T-helper 2 cell treated with Interferon-gamma antibody and Interleukin-4, amounts not matched to agents 100 ng/mL and 5 ng/mL, for 36 hours (primary cell): ENCODE measurements around the gene SESN3. TPM values are rescaled to one million over a fixed set of nuclear protein-coding genes. Genes with fewer than 3 reads are reported as not detected.
"Not testable (repeated sequence)": the region's sequence is repeated elsewhere in the genome, so short reads cannot be mapped to it uniquely, and the experiment has no call there.

Experiments used
- intact Hi-C: fragments of 100-400 bp; cut with micrococcal nuclease; formaldehyde crosslinking; loops from one replicate; pipeline ENCODE4 v1.15.1; 2023
- total RNA-seq: library from RNA; stranded (reverse); gene quantifications from 2 replicates; pipeline ENCODE4 v1.2.3, GENCODE V29; 2022

The SESN3 gene
- total RNA-seq, 1 donor from 2014 or later: 28.0 TPM

- intact Hi-C loops: no loop called here
These were observed 21.6 kb upstream of the SESN3 start for GRCh38 chr11:95252586-95252985.

DNA sequence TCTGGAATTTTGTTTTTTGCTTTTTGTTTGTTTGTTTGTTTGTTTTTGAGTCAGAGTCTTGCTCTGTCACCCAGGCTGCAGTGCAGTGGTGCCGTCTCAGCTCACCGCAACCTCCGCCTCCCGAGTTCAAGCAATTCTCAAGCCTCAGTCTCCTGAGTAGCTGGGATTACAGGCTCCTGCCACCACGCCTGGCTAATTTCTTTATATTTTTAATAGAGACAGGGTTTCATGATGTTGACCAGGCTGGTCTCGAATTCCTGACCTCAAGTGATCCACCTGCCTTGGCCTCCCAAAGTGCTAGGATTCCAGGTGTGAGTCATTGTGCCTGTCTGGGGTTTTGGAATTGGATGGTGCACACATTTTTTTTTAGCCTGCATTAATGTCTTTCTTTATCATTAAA is 20.9 kb upstream of the SESN3 start:
- intact Hi-C loops: not testable (repeated sequence)

DNA sequence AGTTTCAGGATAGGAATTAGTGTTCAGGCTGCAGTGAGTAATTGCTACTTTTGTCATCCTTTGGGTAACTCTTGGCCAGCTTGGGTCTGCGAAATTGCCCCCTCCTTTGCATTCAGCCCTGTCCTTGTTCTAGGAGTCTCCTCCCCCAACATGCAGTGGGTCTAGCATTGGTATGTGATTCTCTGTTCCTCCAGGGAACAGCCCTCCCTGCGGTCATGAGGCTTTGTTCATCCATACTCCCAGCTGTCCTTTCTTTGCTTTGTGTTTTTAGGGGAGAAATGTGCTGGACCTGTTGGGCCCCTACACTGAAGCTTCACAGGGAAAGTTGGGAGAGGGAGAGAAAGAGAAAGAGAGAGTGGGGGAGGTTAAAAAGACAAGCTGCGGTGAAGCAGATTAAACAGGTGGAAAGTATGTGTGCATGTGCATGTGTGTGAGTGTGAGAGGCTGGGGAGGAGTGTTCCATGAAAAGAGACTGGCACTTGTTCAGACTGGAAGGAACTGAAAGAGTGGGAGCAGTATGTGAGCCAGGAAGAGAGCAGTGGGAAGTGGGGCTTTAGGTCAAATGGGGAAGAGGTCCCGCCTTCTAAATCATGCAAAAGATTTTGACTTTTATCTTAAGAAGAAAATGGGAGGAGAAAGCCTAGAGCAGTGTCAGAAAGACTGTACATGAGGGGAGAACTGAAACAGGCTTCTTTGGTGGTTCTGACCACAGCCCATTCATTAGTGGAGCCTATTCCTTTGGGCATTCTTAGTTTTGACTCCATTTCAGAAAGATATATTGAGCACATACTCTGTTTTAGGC is 17.9 kb upstream of the SESN3 start:
- intact Hi-C loops: no loop called here

GRCh38 chr11:95247883-95248282 is 16.9 kb upstream of the SESN3 start:
- intact Hi-C loops: no loop called here

DNA sequence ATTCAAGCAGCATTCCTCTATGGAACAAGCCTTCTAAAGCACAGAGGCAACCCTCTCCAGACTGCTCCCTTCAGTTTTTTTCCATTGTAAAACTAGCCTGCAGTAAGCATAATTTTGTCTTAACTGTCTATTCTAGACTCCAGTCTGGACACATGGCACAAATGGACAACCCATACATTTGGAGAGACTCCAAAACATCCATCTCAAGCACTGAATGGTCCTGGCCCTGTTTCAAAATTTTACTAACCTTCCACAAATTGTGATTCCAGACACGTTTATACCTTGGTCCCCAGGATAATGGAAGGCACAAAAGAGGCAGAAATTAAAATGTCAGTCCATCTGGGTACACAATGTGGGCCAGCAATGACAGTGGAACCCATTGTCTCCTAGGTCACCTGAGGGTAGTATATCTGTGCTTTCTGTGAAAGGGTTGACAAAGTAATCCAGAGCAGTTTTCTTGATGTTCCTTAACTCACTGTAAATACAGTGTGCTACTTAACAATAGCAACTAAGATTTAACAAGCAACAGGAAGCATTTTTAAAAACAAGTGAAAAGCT is 16.2 kb upstream of the SESN3 start:
- intact Hi-C loops: no loop called here

DNA sequence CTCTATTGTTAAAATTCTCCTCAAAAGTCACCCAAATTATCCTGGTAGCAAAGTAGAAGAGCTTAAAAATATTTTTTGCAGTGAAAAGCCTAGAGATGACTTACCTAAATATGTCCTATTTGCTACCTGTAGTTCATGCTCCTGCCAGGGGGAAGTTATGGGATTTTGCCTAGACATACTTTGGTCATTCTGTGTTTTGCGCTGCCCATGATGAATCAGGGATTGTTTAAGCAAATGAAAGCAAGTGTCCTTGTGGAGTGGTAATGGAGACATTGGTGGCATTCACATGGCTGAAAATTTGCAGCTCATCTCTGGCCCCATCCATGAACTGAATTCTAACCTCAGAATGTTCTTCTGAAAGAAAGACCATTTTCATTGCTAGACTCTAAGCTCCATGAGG is 14.6 kb upstream of the SESN3 start:
- intact Hi-C loops: no loop called here

GRCh38 chr11:95245038-95245437 is 14.0 kb upstream of the SESN3 start:
- intact Hi-C loops: no loop called here

- intact Hi-C loops: no loop called here
These were observed 12.7 kb upstream of the SESN3 start for GRCh38 chr11:95243673-95244072.

DNA sequence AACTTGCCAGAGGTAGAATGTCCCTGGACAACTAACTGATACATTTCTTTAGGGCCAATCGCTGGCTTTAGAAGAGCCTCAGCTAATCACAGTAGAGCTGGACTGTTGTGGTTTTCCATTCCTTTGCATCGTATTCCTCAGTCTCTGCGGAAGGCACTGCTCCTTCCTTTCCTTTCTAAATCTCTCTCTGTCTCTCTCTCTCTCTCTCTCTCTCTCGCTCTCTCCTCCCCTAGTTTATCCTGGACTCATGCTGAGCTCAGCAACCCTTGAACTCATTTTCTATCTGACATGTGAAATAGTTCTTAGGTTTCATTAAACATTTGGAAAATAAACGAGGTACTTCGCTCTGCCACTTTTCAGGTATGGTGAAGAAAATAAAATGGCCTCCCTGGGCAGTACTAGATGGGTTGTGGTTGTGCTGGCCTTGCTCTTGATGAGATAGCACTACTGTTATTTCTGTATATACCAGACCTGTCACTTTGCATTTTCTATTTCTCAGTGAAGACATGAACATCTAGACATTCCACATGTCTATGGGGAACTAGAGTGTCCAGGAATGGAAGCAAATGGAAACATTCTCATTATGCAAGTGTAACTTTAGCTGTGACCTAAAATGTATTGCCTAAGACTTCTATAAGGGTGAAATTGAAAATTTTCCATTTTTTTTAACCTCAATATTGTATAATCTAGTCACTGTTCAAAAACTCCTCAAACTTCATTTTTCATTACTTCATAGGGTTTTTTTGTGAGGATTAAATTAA is 12.0 kb upstream of the SESN3 start:
- intact Hi-C loops: no loop called here

- intact Hi-C loops: no loop called here
These were observed 11.3 kb upstream of the SESN3 start for GRCh38 chr11:95242091-95242844.

DNA sequence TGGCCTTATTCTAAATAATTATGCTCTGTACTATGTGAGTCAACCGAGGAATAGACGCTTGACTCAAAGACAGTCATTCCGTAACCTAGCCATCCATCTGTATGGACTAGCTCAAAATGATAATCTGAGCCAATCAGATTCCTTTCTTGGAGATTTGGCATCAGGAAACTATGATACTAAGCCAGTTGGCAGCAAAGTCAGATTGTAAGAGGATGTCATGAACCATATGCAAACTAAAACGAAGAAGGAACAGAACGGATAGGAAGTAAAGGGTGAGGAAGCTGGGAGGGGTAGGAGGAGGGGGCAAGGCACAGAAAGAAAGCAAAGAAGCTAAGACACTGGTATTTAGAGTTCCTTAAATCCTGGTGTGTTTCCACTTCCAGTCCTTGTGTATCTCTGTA is 10.7 kb upstream of the SESN3 start:
- intact Hi-C loops: no loop called here

DNA sequence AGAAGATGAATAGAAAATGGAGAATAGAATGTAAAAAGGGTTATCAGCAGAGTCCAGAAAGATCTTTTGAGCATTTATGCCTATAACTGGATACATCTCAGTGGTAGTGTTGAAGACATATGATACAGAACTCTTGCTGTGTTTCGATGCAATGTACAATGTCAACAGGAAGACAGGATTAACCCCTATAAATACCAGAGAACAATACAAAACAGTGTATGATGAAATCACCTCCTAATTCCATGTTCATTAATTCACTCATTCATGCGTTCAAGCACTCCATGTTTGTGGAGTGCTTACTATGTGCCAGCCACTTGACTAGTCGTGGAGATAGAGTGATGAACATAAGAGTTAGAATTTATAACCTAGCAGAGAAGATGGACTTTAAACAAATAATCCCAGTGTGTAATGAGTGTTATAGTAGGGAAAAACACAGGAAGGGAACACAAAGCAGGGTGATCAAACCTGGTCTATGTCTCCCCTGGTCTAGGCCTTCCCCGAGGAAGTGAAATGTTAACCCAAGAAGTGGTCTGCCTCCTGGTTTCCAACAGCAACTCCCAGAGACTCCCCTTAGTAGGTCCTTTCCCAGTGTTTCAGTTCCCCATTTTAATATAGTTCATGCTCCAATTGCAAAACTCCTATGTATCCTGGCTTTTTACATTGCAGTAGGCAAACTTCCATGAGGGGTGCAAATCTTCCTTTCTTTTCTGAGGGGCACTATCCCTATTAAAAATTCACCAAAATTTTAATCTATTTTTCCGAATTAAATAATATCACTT is 9.1 kb upstream of the SESN3 start:
- intact Hi-C loops: loop anchor here (10.0 kb wide), 2 partner anchors 695 to 775 kb away; partner anchors contain the start of gene FUT4

- intact Hi-C loops: loop anchor here (5.0 to 10.0 kb wide), 5 partner anchors 105 to 1490 kb away; partner anchors contain the start of genes C11orf54, FUT4 and TAF1D
These were observed 1.7 kb upstream of the SESN3 start for GRCh38 chr11:95232666-95233065.

GRCh38 chr11:95231881-95232605 is 1.0 kb upstream of the SESN3 start:
- intact Hi-C loops: loop anchor here (1.0 to 10.0 kb wide), 14 partner anchors 22 to 1490 kb away; partner anchors contain the start of genes C11orf54, CCDC82, CEP57 and CWC15

DNA sequence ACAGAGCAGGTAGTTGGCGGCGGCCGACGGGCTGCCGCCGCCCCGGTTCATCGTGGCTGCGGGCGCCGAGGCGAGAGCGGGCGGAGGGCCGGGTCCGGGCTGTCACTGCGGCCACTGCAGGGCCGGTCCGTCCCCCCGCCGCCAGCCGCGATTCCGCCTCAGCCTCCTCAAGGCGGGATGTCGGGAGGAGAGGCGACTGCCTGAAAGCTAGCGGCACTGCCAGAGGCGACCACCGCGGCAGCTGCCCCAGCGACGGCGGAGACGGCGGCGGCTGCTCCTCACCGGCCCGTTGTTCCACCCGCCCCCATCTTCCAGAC is 234 bp downstream of the SESN3 start:
- intact Hi-C loops: loop anchor here (1.0 to 10.0 kb wide), 14 partner anchors 24 to 1488 kb away; partner anchors contain the start of genes C11orf54, CCDC82, CEP57 and CWC15

GRCh38 chr11:95229993-95230809 is 801 bp downstream of the SESN3 start:
- intact Hi-C loops: loop anchor here (2.0 to 10.0 kb wide), 6 partner anchors 107 to 1488 kb away; partner anchors contain the start of genes C11orf54, CCDC82, FUT4 and TAF1D

DNA sequence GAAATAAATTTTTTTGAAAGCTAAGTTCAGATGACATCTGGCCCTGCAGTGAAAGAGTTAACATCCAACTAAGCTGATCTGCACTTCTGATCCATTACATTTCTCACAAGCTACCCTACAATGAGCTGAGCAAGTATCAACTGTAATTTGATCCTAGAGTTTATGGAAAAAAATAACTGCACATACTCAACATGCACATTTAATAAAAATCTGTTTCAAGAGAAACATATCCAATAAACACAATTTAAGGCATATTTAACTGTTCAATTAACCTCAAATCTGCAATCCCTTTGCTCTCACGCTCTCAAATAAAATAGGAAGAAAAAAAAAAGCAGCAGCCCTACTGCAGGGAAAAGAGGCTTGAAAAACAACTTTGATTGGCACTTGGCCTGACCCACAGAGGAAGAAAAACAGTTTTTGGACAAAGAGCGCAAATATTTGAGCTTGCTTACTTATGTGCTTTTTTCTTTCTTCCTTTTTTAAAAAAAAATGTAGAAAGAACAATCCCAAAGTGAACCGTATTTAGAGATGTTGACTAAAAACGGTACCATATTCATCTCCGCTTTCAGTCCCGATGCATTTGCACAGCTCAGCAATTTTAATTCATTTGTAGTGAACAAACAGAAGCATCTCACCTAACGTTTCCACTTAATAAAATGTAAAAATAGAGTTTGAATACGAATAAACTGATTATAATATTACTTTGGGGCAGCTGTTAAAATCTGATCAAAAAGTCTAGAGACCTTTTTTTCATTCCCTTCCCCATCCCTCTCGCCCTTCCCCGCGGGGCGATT is 1.6 kb downstream of the SESN3 start:
- intact Hi-C loops: no loop called here
